ENCODE results near the gene METTL9.
A peak's percentile ranks its signal among the peaks of the same experiment; 100 is the strongest.
"Not testable (repeated sequence)": the region's sequence is repeated elsewhere in the genome, so short reads cannot be mapped to it uniquely, and the experiment has no call there.

Gene METTL9

DNA sequence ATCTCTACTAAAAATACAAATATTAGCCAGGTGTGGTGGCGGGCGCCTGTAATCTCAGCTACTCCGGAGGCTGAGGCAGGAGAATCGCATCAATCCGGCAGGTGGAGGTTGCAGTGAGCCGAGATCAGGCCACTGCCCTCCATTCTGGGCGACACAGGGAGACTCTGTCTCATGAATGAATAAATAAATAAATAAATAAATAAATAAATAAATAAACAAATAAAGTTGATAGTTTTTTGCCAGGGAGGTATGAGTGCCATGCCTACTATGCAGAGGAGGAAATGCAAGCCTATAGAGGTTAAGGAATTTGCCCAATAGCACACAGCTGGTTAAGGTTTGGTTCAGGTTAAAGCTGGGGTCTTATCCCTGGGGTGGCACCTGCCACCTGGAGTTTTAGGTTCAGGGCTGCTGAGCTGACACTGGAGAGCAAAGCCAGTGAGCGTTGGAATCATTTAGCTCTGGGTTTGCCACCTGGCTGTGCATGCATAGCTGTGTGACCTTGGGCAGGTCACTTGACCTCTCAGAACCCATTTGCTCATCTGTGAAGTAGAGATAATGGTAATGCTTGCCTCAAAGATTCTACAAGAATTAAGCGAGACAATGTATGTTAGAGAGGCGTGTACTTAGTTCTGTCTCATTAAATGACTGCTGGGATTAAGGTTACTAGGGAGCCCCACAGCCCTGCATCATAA, 65.6 kb downstream of the METTL9 start:
- Mint-ChIP-seq H3K9me3 (no peaks in the 10 kb centered on the region), H3K36me3 (ENCODE audit: low read depth) (no peaks in the 10 kb centered on the region), H3K4me3 (no peak overlapping the region), H3K27me3 (peaks cover 8% of the 10 kb centered on the region), H3K4me1 (peaks cover 17% of the 10 kb centered on the region), H3K27ac (no peak overlapping the region)
- ATAC-seq, result no peak
- no peak for DNase-seq

DNA sequence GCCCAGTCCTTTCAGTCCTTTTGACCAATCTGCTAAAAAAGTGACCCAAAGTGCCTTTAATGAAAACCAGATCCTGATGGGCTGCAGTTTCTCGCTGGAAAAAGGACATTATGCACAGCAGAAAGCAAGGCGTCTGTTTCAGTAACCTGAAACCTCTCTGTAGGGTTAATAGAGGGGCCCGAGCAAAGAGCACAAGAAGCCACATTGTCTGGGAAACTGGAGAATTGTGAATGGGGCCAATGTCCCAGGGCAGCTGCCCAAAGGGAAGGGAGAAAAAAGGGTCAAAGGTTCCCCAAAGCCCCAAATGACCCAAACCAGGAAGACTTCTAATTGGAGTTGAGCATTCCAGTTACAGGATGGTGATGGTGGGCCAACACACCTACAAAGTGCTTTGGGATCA, 67.4 kb downstream of the METTL9 start:
- H3K36me3 Mint-ChIP-seq (ENCODE audit: low read depth), result no peaks in the 10 kb centered on the region
- no peak overlapping the region for H3K4me3 Mint-ChIP-seq
- peaks cover 5% of the 10 kb centered on the region for H3K4me1 Mint-ChIP-seq
- peaks cover 8% of the 10 kb centered on the region for H3K27me3 Mint-ChIP-seq
- no peak overlapping the region for H3K27ac Mint-ChIP-seq
- DNase-seq, result no peak
- no peak for ATAC-seq
- no peaks in the 10 kb centered on the region for H3K9me3 Mint-ChIP-seq

DNA sequence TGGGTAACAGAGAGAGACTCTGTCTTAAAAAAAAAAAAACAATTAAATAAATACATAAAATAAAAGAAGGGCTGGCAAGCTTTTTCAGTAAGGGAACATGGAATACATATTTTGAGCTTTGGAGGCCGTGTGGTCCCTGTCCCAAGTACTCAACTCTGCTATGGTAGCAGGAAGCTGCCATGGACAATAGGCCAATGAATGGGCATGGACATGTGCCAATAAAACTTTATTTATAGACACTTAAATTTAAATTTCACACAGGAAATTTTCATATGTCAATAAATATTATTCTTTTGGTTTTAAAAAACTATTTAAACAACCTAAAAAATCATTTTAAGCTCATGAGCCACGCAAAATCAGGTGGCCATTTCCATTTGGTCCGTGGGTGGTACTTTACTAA, 68.2 kb downstream of the METTL9 start:
- no peaks in the 10 kb centered on the region for H3K9me3 Mint-ChIP-seq
- no peak overlapping the region for H3K4me3 Mint-ChIP-seq
- H3K27ac Mint-ChIP-seq, result no peak overlapping the region
- no peaks in the 10 kb centered on the region for H3K36me3 Mint-ChIP-seq (ENCODE audit: low read depth)
- H3K27me3 Mint-ChIP-seq, result peaks cover 8% of the 10 kb centered on the region
- no peak for ATAC-seq
- DNase-seq, result no peak
- H3K4me1 Mint-ChIP-seq, result peaks cover 3% of the 10 kb centered on the region

DNA sequence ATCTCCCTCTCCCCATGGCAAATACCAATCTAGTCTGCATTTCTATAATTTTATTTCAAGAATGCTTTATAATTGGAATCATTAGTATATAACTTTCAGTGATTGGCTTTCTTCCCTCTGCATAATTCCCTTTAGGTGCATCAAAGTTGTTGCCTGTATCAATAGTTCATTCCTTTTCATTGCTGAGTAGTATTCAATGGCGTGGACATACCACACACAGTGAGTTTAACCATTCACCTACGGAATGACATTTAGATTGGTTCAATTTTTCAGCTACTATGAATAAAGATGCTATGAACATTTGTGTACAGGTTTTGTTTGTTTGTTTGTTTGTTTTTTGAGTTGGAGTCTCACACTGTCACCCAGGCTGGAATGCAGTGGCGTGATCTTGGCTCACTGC, 74.1 kb downstream of the METTL9 start:
- no peaks in the 10 kb centered on the region for H3K27me3 Mint-ChIP-seq
- peaks cover 5% of the 10 kb centered on the region for H3K9me3 Mint-ChIP-seq
- no peak for ATAC-seq
- no peak overlapping the region for H3K27ac Mint-ChIP-seq
- no peaks in the 10 kb centered on the region for H3K36me3 Mint-ChIP-seq (ENCODE audit: low read depth)
- no peaks in the 10 kb centered on the region for H3K4me1 Mint-ChIP-seq
- DNase-seq, result no peak
- no peak overlapping the region for H3K4me3 Mint-ChIP-seq

DNA sequence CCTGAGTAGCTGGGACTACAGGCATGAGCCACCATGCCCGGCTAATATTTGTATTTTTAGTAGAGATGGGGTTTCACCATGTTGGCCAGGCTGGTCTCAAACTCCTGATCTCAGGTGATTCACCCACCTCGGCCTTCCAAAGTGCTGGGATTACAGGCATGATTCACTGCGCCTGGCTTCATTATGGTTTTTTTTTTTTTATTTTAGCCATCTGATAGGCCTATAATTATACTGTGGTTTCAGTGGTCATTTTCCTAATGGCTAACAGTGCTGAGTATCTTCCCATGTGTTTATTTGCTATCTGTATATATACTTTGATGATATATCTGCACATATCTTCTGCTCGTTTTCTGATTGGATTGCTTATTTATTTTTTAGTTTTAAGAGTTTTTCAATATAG, 75.1 kb downstream of the METTL9 start:
- H3K27ac Mint-ChIP-seq; H3K4me3 Mint-ChIP-seq; DNase-seq; ATAC-seq; H3K27me3 Mint-ChIP-seq; H3K36me3 Mint-ChIP-seq (ENCODE audit: low read depth); H3K4me1 Mint-ChIP-seq; H3K9me3 Mint-ChIP-seq: not testable (repeated sequence)

DNA sequence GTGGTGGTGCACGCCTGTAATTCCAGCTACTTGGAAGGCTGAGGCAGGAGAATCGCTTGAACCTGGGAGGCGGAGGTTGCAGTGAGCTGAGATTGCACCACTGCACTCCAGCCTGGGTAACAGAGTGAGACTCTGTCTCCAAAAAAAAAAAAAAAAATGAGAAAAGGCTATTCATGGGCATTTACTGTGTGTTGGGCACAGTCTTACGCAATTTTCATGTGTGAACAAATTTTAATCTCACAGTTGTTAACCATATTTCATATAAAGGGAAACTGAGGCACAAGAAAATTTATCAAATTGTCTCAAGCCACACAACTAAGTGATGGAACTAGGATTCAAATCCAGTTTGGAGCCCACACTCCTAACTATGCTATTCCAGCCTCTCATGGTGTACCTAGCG, 81.3 kb downstream of the METTL9 start:
- H3K9me3 Mint-ChIP-seq; H3K36me3 Mint-ChIP-seq (ENCODE audit: low read depth); ATAC-seq; H3K27me3 Mint-ChIP-seq; H3K4me3 Mint-ChIP-seq; DNase-seq; H3K27ac Mint-ChIP-seq; H3K4me1 Mint-ChIP-seq: not testable (repeated sequence)

DNA sequence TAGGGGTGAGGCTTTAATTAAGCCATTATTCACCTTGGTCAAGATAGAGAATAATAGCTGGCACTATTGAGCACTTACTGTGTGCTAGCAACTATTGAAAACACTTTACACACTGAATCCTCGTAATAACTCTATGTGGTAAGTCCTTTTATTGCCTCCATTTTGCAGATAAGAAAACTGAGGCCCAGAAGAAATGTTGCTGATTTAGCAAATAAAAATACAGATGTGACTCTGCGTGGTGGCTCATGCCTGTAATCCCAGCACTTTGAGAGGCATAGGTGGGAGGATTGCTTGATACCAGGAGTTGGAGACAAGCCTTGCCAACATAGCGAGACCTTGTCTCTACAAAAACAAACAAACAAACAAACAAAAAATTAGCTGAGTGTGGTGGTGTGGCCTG, 83.8 kb downstream of the METTL9 start:
- Mint-ChIP-seq H3K4me1 (no peaks in the 10 kb centered on the region), H3K27me3 (no peaks in the 10 kb centered on the region), H3K4me3 (no peak overlapping the region), H3K36me3 (ENCODE audit: low read depth) (no peaks in the 10 kb centered on the region), H3K9me3 (no peaks in the 10 kb centered on the region), H3K27ac (no peak overlapping the region)
- DNase-seq (no peak), ATAC-seq (no peak)

DNA sequence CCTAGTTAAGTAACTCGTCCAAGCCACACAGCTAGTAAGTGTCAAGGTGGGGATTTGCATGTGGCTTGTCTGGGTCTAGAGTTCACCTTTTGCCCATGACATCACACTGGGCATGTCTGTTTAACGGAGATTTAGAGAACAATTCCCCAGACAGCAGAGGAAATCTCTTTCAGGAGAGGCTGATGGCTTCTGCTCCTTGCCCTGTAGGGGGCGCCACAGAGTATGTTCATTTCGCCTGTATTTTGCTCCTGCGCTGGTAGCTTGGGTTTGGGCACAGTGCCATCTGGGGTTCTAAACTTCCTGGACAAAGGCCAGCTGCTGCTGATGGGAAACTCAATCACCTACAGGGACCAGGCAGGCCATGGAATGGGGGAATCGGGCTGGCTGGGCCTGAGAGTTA, 84.8 kb downstream of the METTL9 start:
- no peak for ATAC-seq
- Mint-ChIP-seq H3K4me1 (no peaks in the 10 kb centered on the region), H3K9me3 (no peaks in the 10 kb centered on the region), H3K27me3 (no peaks in the 10 kb centered on the region), H3K27ac (no peak overlapping the region), H3K36me3 (ENCODE audit: low read depth) (no peaks in the 10 kb centered on the region), H3K4me3 (no peak overlapping the region)
- DNase-seq, result peak; percentile 43

DNA sequence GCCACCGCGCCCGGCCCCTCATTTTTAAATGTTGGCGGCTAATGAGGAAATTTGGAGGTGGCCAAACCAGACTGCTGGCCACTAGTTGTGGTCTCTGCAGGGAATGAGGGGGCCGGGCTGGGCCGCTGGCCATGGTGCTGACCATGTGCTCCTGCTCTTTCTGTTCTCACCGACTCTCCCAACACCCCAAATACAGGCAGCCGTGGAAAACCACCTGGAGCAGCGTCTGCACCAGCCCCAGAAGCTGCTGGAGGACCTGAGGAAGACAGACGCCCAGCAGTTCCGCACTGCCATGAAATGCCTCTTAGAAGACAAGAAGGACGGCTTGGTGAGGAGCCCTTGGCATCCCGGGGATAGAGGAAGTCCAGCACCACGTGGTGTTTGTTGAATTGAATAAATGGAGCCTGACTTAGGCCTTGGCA, 85.7 kb downstream of the METTL9 start:
- Mint-ChIP-seq H3K27me3 (no peaks in the 10 kb centered on the region), H3K4me1 (no peaks in the 10 kb centered on the region), H3K27ac (no peak overlapping the region), H3K36me3 (ENCODE audit: low read depth) (no peaks in the 10 kb centered on the region), H3K4me3 (no peak overlapping the region), H3K9me3 (no peaks in the 10 kb centered on the region)
- ATAC-seq, result no peak
- no peak for DNase-seq

DNA sequence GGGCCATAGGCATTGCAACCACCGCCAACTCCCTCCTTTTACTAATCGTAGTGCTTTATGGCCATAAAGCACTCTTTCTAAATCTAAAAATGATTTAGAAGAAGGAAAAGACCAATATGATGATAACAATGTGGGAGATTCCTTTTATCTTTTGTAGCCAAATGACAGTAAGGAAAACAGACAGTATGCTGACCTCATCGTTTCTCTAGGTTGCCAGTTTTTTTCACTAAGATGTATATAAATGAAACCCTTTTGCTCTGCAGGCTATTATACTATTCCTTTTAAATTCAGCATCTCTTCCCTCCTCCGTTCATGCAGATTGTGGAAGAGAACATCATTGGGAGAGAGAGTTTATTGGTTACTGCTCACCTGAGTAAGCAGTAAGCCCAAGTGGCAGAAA, 89.7 kb downstream of the METTL9 start:
- Mint-ChIP-seq H3K9me3 (no peaks in the 10 kb centered on the region), H3K27me3 (no peaks in the 10 kb centered on the region), H3K4me1 (no peaks in the 10 kb centered on the region), H3K27ac (no peak overlapping the region), H3K4me3 (no peak overlapping the region), H3K36me3 (ENCODE audit: low read depth) (no peaks in the 10 kb centered on the region)
- DNase-seq (no peak), ATAC-seq (no peak)

DNA sequence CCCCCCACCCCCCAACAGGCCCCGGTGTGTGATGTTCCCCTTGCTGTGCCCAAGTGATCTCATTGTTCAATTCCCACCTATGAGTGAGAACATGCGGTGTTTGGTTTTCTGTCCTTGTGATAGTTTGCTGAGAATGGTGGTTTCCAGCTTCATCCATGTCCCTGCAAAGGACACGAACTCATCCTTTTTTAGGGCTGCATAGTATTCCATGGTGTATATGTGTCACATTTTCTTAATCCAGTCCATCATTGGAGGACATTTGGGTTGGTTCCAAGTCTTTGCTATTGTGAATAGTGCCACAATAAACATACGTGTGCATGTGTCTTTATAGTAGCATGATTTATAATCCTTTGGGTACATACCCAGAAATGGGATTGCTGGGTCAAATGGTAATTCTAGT, 91.6 kb downstream of the METTL9 start:
- not testable (repeated sequence) for H3K27ac Mint-ChIP-seq; H3K4me3 Mint-ChIP-seq; H3K27me3 Mint-ChIP-seq; H3K4me1 Mint-ChIP-seq; DNase-seq; H3K36me3 Mint-ChIP-seq (ENCODE audit: low read depth); H3K9me3 Mint-ChIP-seq; ATAC-seq

DNA sequence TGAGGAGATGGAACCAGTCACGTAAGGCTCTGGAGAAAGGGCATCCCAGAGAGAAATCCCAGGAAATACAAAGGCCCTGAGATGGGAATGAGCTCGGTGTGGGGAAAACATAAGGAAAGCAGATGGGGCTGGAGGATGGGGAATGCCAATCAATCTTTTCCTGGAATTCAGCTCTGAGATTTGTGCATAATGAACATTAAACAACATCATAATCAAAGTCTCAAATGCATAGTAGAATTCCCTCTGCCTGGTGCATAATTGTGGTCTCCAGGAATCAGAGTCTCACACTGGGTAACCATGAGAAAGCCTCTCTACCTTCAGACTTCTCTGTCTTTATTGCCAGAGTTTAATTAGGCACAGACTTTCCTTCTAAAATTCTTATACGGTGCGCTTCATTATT, 95.2 kb downstream of the METTL9 start:
- no peak overlapping the region for H3K27ac Mint-ChIP-seq
- ATAC-seq (no peak), DNase-seq (no peak)
- H3K36me3 Mint-ChIP-seq (ENCODE audit: low read depth), result no peaks in the 10 kb centered on the region
- H3K4me1 Mint-ChIP-seq, result no peaks in the 10 kb centered on the region
- H3K4me3 Mint-ChIP-seq, result no peak overlapping the region
- no peaks in the 10 kb centered on the region for H3K9me3 Mint-ChIP-seq
- no peaks in the 10 kb centered on the region for H3K27me3 Mint-ChIP-seq

DNA sequence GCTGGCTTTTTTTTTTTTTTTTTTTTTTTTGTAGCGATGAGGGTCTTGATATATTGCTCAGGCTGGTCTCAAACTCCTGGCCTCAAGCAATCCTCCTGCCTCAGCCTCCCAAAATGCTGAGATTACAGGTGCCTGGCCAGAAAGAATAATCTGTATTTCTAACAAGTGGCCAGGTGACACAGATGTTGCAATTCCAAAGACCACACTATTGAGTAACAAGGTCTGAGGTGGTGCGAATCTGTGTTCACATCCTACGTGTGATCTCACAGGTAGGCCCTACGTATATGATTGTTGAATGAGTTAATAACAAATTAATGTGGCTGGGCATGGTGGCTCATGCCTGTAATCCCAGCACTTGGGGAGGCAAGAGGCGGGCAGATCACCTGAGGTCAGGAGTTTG, 97.7 kb downstream of the METTL9 start:
- H3K9me3 Mint-ChIP-seq, result no peaks in the 10 kb centered on the region
- no peaks in the 10 kb centered on the region for H3K36me3 Mint-ChIP-seq (ENCODE audit: low read depth)
- no peaks in the 10 kb centered on the region for H3K27me3 Mint-ChIP-seq
- no peak overlapping the region for H3K4me3 Mint-ChIP-seq
- DNase-seq, result no peak
- H3K27ac Mint-ChIP-seq, result no peak overlapping the region
- no peak for ATAC-seq
- H3K4me1 Mint-ChIP-seq, result no peaks in the 10 kb centered on the region

DNA sequence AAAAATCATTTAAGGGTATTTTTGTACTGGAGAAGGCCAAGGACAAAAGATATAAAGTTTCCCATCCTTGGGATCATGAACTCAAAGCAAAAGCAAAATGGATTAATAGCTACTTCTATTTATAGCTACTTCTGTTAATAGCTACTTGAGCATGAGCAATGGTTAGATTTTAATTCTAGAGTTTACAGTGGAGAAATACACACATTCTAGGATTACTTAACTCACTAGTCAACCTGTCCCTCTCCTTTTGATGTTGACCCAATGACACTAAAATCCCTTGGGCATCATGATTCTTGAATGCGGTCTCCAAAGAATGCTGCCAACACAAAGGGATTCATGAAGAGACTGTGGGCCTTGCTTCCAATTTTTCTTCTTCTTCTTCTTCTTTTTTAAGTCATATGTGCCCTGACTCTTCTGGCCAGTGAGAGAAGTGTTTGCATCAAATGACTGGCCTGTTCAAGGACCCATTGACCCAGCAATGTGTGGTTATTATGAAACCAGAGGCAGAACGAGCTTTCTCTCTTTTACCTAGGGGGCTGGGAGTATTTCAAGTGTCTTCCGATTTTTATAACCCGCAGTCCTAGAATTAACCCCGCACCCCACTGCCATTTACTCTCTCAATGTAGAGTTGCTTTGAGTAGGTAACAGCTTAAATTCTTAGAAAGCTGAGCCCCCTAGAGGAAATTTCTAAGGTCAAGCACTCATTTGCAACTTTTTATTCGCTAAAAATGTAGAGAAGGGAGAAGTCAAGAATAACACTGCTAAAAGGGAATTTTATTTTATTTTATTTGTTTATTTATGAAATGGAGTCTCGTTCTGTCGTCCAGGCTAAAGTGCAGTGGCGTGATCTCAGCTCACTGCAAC, 99.0 kb downstream of the METTL9 start:
- H3K36me3 Mint-ChIP-seq (ENCODE audit: low read depth), result no peaks in the 10 kb centered on the region
- H3K27me3 Mint-ChIP-seq, result peaks cover 2% of the 10 kb centered on the region
- no peak for ATAC-seq
- H3K9me3 Mint-ChIP-seq, result no peaks in the 10 kb centered on the region
- no peak overlapping the region for H3K27ac Mint-ChIP-seq
- no peak for DNase-seq
- peaks cover 3% of the 10 kb centered on the region for H3K4me1 Mint-ChIP-seq
- no peak overlapping the region for H3K4me3 Mint-ChIP-seq

DNA sequence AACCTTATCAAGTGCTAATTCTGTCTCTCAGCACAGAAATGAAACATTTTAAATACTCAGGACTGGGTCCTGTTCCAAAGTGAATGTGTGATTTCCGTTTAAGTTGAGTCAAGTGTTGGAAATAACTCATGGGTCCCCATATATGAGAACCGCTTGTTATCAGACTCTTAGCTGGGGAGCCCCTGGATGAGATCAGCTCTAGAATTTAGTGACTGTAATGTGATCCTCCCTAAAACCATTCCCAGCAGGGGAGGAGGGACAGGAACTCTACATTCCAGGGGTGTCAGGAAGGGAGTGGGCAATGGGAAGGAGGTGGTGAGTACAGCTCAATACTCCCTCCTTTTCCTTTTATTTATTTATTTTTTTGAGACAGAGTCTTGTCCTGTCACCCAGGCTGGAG, 101.9 kb downstream of the METTL9 start:
- no peak for ATAC-seq
- no peak for DNase-seq
- H3K27ac Mint-ChIP-seq, result no peak overlapping the region
- no peaks in the 10 kb centered on the region for H3K9me3 Mint-ChIP-seq
- no peak overlapping the region for H3K4me3 Mint-ChIP-seq
- peaks cover 9% of the 10 kb centered on the region for H3K4me1 Mint-ChIP-seq
- peaks cover 2% of the 10 kb centered on the region for H3K27me3 Mint-ChIP-seq
- H3K36me3 Mint-ChIP-seq (ENCODE audit: low read depth), result no peaks in the 10 kb centered on the region
